Measurements from ENCODE around the gene CDADC1. TPM values are rescaled to one million over a fixed set of nuclear protein-coding genes. Genes with fewer than 3 reads are reported as not detected.

Gene CDADC1
- total RNA-seq, 1 donor from 2014 or later: 1.4 TPM

- DNase-seq (ENCODE audit: low spot score): no peak
Observed at GRCh38 chr13:49235856-49236431, 11.8 kb upstream of the CDADC1 start.

- DNase-seq (ENCODE audit: low spot score): no peak
Observed at GRCh38 chr13:49238621-49239020, 9.1 kb upstream of the CDADC1 start.

- DNase-seq (ENCODE audit: low spot score): no peak
Observed at GRCh38 chr13:49240017-49240416, 7.7 kb upstream of the CDADC1 start.

GRCh38 chr13:49241296-49241695 lies 6.4 kb upstream of the CDADC1 start:
- no peak for DNase-seq (ENCODE audit: low spot score)

GRCh38 chr13:49245101-49245500 lies 2.6 kb upstream of the CDADC1 start:
- no peak for DNase-seq (ENCODE audit: low spot score)

GRCh38 chr13:49246850-49247642 lies 679 bp upstream of the CDADC1 start:
- no peak for DNase-seq (ENCODE audit: low spot score)

GRCh38 chr13:49248622-49249002 lies 887 bp downstream of the CDADC1 start:
- no peak for DNase-seq (ENCODE audit: low spot score)

GRCh38 chr13:49251326-49251725 lies 3.6 kb downstream of the CDADC1 start:
- DNase-seq (ENCODE audit: low spot score): no peak

GRCh38 chr13:49253310-49253709 lies 5.6 kb downstream of the CDADC1 start:
- DNase-seq (ENCODE audit: low spot score): no peak

GRCh38 chr13:49254007-49254406 lies 6.3 kb downstream of the CDADC1 start:
- DNase-seq (ENCODE audit: low spot score): no peak

GRCh38 chr13:49256841-49257240 lies 9.1 kb downstream of the CDADC1 start:
- DNase-seq (ENCODE audit: low spot score): no peak

- DNase-seq (ENCODE audit: low spot score): no peak
Observed at GRCh38 chr13:49258089-49258796, 10.5 kb downstream of the CDADC1 start.

- no peak for DNase-seq (ENCODE audit: low spot score)
Observed at GRCh38 chr13:49259586-49259985, 11.9 kb downstream of the CDADC1 start.

GRCh38 chr13:49262634-49263033 lies 14.9 kb downstream of the CDADC1 start:
- no peak for DNase-seq (ENCODE audit: low spot score)

- DNase-seq (ENCODE audit: low spot score): no peak
Observed at GRCh38 chr13:49265822-49266221, 18.1 kb downstream of the CDADC1 start.

GRCh38 chr13:49271264-49271663 lies 23.5 kb downstream of the CDADC1 start:
- no peak for DNase-seq (ENCODE audit: low spot score)

- DNase-seq (ENCODE audit: low spot score): no peak
Observed at GRCh38 chr13:49272296-49272695, 24.6 kb downstream of the CDADC1 start.

GRCh38 chr13:49278211-49278610 lies 30.5 kb downstream of the CDADC1 start:
- DNase-seq (ENCODE audit: low spot score): no peak

- DNase-seq (ENCODE audit: low spot score): no peak
Observed at GRCh38 chr13:49279112-49279511, 31.4 kb downstream of the CDADC1 start.

- no peak for DNase-seq (ENCODE audit: low spot score)
Observed at GRCh38 chr13:49279885-49280284, 32.2 kb downstream of the CDADC1 start.

GRCh38 chr13:49287995-49288394 lies 40.3 kb downstream of the CDADC1 start:
- no peak for DNase-seq (ENCODE audit: low spot score)

GRCh38 chr13:49288458-49288857 lies 40.7 kb downstream of the CDADC1 start:
- no peak for DNase-seq (ENCODE audit: low spot score)

Data from umbilical cord (tissue), 2 donors.